Ecto neural progenitor cell (in vitro differentiated cells): Measurements from ENCODE around the gene WNT9B.
A peak's percentile ranks its signal among the peaks of the same experiment; 100 is the strongest.

Experiments used
- DNase-seq: peaks from one replicate; pipeline ENCODE4 v3.0.0-alpha.2; 2018; ENCODE audit warnings: low spot score

Gene WNT9B

GRCh38 chr17:46851029-46851741, at the start of gene WNT9B:
Gene WNT9B (plus strand): TSS chr17:46851583. CDS start chr17:46851639, 56 bp downstream.
- peak; percentile 83 for DNase-seq

GRCh38 chr17:46802800-46803199, 48.6 kb upstream of the WNT9B start:
- no peak for DNase-seq

- DNase-seq, result no peak
Measured at GRCh38 chr17:46803544-46803943, 47.8 kb upstream of the WNT9B start.

GRCh38 chr17:46805771-46806170, 45.6 kb upstream of the WNT9B start:
- no peak for DNase-seq

- no peak for DNase-seq
Measured at GRCh38 chr17:46809110-46809571, 42.2 kb upstream of the WNT9B start.

GRCh38 chr17:46810837-46811236, 40.5 kb upstream of the WNT9B start:
- DNase-seq, result no peak

GRCh38 chr17:46811978-46812583, 39.3 kb upstream of the WNT9B start:
- no peak for DNase-seq

- no peak for DNase-seq
Measured at GRCh38 chr17:46812624-46813318, 38.6 kb upstream of the WNT9B start.

GRCh38 chr17:46813920-46814319, 37.5 kb upstream of the WNT9B start:
- no peak for DNase-seq

- no peak for DNase-seq
Measured at GRCh38 chr17:46814446-46814845, 36.9 kb upstream of the WNT9B start.

GRCh38 chr17:46815474-46816353, 35.7 kb upstream of the WNT9B start:
- no peak for DNase-seq

- no peak for DNase-seq
Measured at GRCh38 chr17:46817151-46817900, 34.1 kb upstream of the WNT9B start.

- no peak for DNase-seq
Measured at GRCh38 chr17:46817901-46818209, 33.5 kb upstream of the WNT9B start.

GRCh38 chr17:46818316-46818928, 33.0 kb upstream of the WNT9B start, which contains the start of gene WNT3:
Gene WNT3 (minus strand): TSS chr17:46818692. CDS start chr17:46818597, 95 bp downstream.
- peak; percentile 89 for DNase-seq

- DNase-seq, result peak; percentile 88
Measured at GRCh38 chr17:46818929-46819859, 32.2 kb upstream of the WNT9B start.

GRCh38 chr17:46819906-46820351, 31.5 kb upstream of the WNT9B start:
- peak; percentile 86 for DNase-seq

- DNase-seq, result no peak
Measured at GRCh38 chr17:46820592-46821450, 30.6 kb upstream of the WNT9B start.

- DNase-seq, result no peak
Measured at GRCh38 chr17:46821482-46822387, 29.6 kb upstream of the WNT9B start.
